OCI-LY1 (cell line): ENCODE data around the gene DLEC1.

Experiments used
- H2AFZ ChIP-seq: fragments of 200-600 bp; sonication (generic), shearing (Covaris generic); 2 replicates; pipeline ENCODE4 v1.6.0; 2014; ENCODE audit warnings: antibody characterized with exemption, mild to moderate bottlenecking, low read length
- H3F3A ChIP-seq: fragments of 200-600 bp; sonication (generic), shearing (Covaris generic); 2 replicates; pipeline ENCODE4 v1.6.0; 2014; ENCODE audit warnings: mild to moderate bottlenecking, antibody characterized with exemption, low read length, moderate library complexity; ENCODE audit not compliant: insufficient read depth
- H3K27ac ChIP-seq: fragments of 200-600 bp; sonication (generic); 2 replicates; pipeline ENCODE4 v1.5.1; 2014; ENCODE audit warnings: low read length, mixed run types, mild to moderate bottlenecking, low read depth; ENCODE audit not compliant: poor library complexity, severe bottlenecking
- H3K27me3 ChIP-seq: fragments of 200-600 bp; sonication (generic); 2 replicates; pipeline ENCODE4 v1.6.0; 2014; ENCODE audit warnings: antibody characterized with exemption, mild to moderate bottlenecking, low read length, moderate library complexity; ENCODE audit not compliant: insufficient read depth
- H3K36me3 ChIP-seq: fragments of 200-600 bp; sonication (generic); 2 replicates; pipeline ENCODE4 v1.6.1; 2014; ENCODE audit warnings: mild to moderate bottlenecking, antibody characterized with exemption, low read length, moderate library complexity, mixed read lengths; ENCODE audit not compliant: insufficient read depth
- H3K4me1 ChIP-seq: fragments of 200-600 bp; sonication (generic); 2 replicates; pipeline ENCODE4 v1.5.1; 2014; ENCODE audit warnings: mild to moderate bottlenecking, low read length, moderate library complexity; ENCODE audit not compliant: insufficient read depth, severe bottlenecking
- H3K4me2 ChIP-seq: fragments of 200-600 bp; sonication (generic), shearing (Covaris generic); 2 replicates; pipeline ENCODE4 v1.6.1; 2014; ENCODE audit warnings: low read length
- H3K4me3 ChIP-seq: fragments of 200-600 bp; sonication (generic); 2 replicates; pipeline ENCODE4 v1.5.1; 2014; ENCODE audit warnings: low read length, low read depth, mild to moderate bottlenecking, mixed read lengths; ENCODE audit not compliant: poor library complexity, severe bottlenecking
- H3K79me2 ChIP-seq: fragments of 200-600 bp; shearing (Covaris generic); 2 replicates; pipeline ENCODE4 v1.6.1; 2016; ENCODE audit warnings: mixed run types, low read length, mixed read lengths; ENCODE audit not compliant: insufficient read depth
- H3K9ac ChIP-seq: fragments of 200-600 bp; sonication (generic), shearing (Covaris generic); 2 replicates; pipeline ENCODE4 v1.6.1; 2014; ENCODE audit warnings: mild to moderate bottlenecking, low read length, mixed read lengths
- H3K9me2 ChIP-seq: fragments of 200-600 bp; sonication (generic), shearing (Covaris generic); 2 replicates; pipeline ENCODE4 v1.6.1; 2014; ENCODE audit warnings: low read depth, mild to moderate bottlenecking, low read length, mixed read lengths
- H3K9me3 ChIP-seq: fragments of 200-600 bp; shearing (Covaris generic); 2 replicates; pipeline ENCODE4 v1.6.1; 2014; ENCODE audit warnings: low read length, mixed read lengths
- H4K20me1 ChIP-seq: fragments of 200-600 bp; sonication (generic), shearing (Covaris generic); 2 replicates; pipeline ENCODE4 v1.6.0; 2016; ENCODE audit warnings: mild to moderate bottlenecking, low read length; ENCODE audit not compliant: insufficient read depth
- CTCF ChIP-seq: fragments of 200-600 bp; sonication (generic), shearing (Covaris generic); IDR thresholded peaks from 2 replicates; pipeline ENCODE4 v1.5.1; 2017; ENCODE audit warnings: mild to moderate bottlenecking, antibody characterized with exemption, low read length, moderate library complexity, mixed read lengths
- EZH2 ChIP-seq: fragments of 200-600 bp; sonication (generic), shearing (Covaris generic); IDR thresholded peaks from 2 replicates; pipeline ENCODE4 v1.8.0; 2017; ENCODE audit warnings: borderline replicate concordance, mixed run types, mild to moderate bottlenecking, antibody characterized with exemption, low read length, moderate library complexity, mixed read lengths

Gene DLEC1

GRCh38 chr3:38046821-38047220, 7.8 kb downstream of the DLEC1 start:
- Histone ChIP-seq H3K4me2 (no peak overlapping the region), H3F3A (no peaks in the 10 kb centered on the region), H3K79me2 (no peaks in the 10 kb centered on the region), H3K36me3 (no peaks in the 10 kb centered on the region), H3K27me3 (0 out of 2 replicates have a peak, but pooled peaks cover 3% of the 10 kb centered on the region), H3K4me1 (no peaks in the 10 kb centered on the region), H2AFZ (no peak overlapping the region), H4K20me1 (no peaks in the 10 kb centered on the region), H3K27ac (no peak overlapping the region), H3K4me3 (no peak overlapping the region), H3K9me2 (no peaks in the 10 kb centered on the region), H3K9ac (no peak overlapping the region), H3K9me3 (no peaks in the 10 kb centered on the region)
- TF ChIP-seq CTCF: no peak
- no peak for TF ChIP-seq EZH2

- Histone ChIP-seq H3K9me2 (no peaks in the 10 kb centered on the region), H3F3A (no peaks in the 10 kb centered on the region), H3K4me3 (no peak overlapping the region), H3K27ac (no peak overlapping the region), H3K9me3 (no peaks in the 10 kb centered on the region), H3K9ac (no peak overlapping the region), H2AFZ (no peak overlapping the region), H3K79me2 (no peaks in the 10 kb centered on the region), H3K4me2 (no peak overlapping the region), H4K20me1 (no peaks in the 10 kb centered on the region), H3K4me1 (no peaks in the 10 kb centered on the region), H3K27me3 (peaks cover 3% of the 10 kb centered on the region; the same call in 1 of the 2 replicates), H3K36me3 (no peaks in the 10 kb centered on the region)
- TF ChIP-seq CTCF (no peak), EZH2 (no peak)
Observed at GRCh38 chr3:38047896-38048295, 8.9 kb downstream of the DLEC1 start.

GRCh38 chr3:38049358-38050126, 10.5 kb downstream of the DLEC1 start:
- Histone ChIP-seq H3K27me3 (peaks cover 6% of the 10 kb centered on the region; the same call in 1 of the 2 replicates), H2AFZ (no peak overlapping the region)
- no peak for TF ChIP-seq EZH2
- TF ChIP-seq CTCF: no peak

More at GRCh38 chr3:38049358-38050126, 10.5 kb downstream of the DLEC1 start:
- H3K9ac ChIP-seq: no peak overlapping the region
- no peaks in the 10 kb centered on the region for H3K9me3 ChIP-seq
- no peak overlapping the region for H3K4me3 ChIP-seq
- no peak overlapping the region for H3K4me2 ChIP-seq
- H3K36me3 ChIP-seq: no peaks in the 10 kb centered on the region
- no peaks in the 10 kb centered on the region for H4K20me1 ChIP-seq
- H3K4me1 ChIP-seq: no peaks in the 10 kb centered on the region
- no peaks in the 10 kb centered on the region for H3F3A ChIP-seq
- no peak overlapping the region for H3K27ac ChIP-seq
- H3K9me2 ChIP-seq: no peaks in the 10 kb centered on the region
- no peaks in the 10 kb centered on the region for H3K79me2 ChIP-seq
